Keratinocyte (primary cell): ENCODE data around the gene CDK14. TPM values are rescaled to one million over a fixed set of nuclear protein-coding genes. Genes with fewer than 3 reads are reported as not detected.

ENCODE experiments used
- DNase-seq: peaks from one replicate; pipeline ENCODE4 v3.0.0-alpha.2; 2011; ENCODE audit warnings: low read depth, missing footprints, low spot score
- FAIRE-seq: peaks from 2 replicates; lab custom pipeline; 2011; peaks lifted over from hg19 to GRCh38; lab: Jason Lieb, UNC
- H2AFZ ChIP-seq: 2 replicates; pipeline ENCODE4 v1.6.0; 2012; ENCODE audit warnings: low read length, control low read depth, inconsistent platforms; ENCODE audit not compliant: control insufficient read depth
- H3K27ac ChIP-seq: 2 replicates; pipeline ENCODE4 v1.5.1; 2011; ENCODE audit warnings: low read length; ENCODE audit not compliant: control insufficient read depth, insufficient read depth
- H3K27me3 ChIP-seq: 3 replicates; pipeline ENCODE4 v1.6.0; 2011; ENCODE audit warnings: low read length; ENCODE audit not compliant: control insufficient read depth, insufficient read depth; ENCODE audit errors: extremely low read depth
- H3K36me3 ChIP-seq, 2 experiments: 2 replicates in 1 of 2; 3 replicates in 1 of 2; pipeline ENCODE4 v1.5.1; 2011; ENCODE audit warnings: low read length in 2 of 2, mild to moderate bottlenecking in 1 of 2; ENCODE audit not compliant: control insufficient read depth in 2 of 2, insufficient read depth in 2 of 2; ENCODE audit errors: extremely low read depth in 1 of 2
- H3K4me1 ChIP-seq: 3 replicates; pipeline ENCODE4 v1.5.1; 2011; ENCODE audit warnings: low read length; ENCODE audit not compliant: control insufficient read depth, insufficient read depth; ENCODE audit errors: extremely low read depth
- H3K4me2 ChIP-seq: 3 replicates; pipeline ENCODE4 v1.6.0; 2011; ENCODE audit warnings: low read depth, low read length; ENCODE audit not compliant: control insufficient read depth, insufficient read depth; ENCODE audit errors: extremely low read depth
- H3K4me3 ChIP-seq, 3 experiments: fragments of 200-600 bp in 1 of 3; sonication (generic) in 1 of 3; 2 replicates in 2 of 3; 3 replicates in 1 of 3; pipeline ENCODE4 v1.5.1; 2011 to 2016; ENCODE audit warnings: low read length in 3 of 3, mild to moderate bottlenecking in 3 of 3, control low read depth in 2 of 3, inconsistent platforms in 1 of 3, low read depth in 1 of 3, mixed read lengths in 1 of 3, mixed run types in 1 of 3, moderate library complexity in 1 of 3; ENCODE audit not compliant: control insufficient read depth in 2 of 3, insufficient read depth in 2 of 3; ENCODE audit errors: extremely low read depth in 1 of 3
- H3K79me2 ChIP-seq: 2 replicates; pipeline ENCODE4 v1.6.0; 2012; ENCODE audit warnings: low read length; ENCODE audit not compliant: control insufficient read depth, insufficient read depth
- H3K9ac ChIP-seq: 3 replicates; pipeline ENCODE4 v1.6.0; 2011; ENCODE audit warnings: low read length; ENCODE audit not compliant: control insufficient read depth, insufficient read depth; ENCODE audit errors: extremely low read depth
- H3K9me1 ChIP-seq: 3 replicates; pipeline ENCODE4 v1.6.0; 2011; ENCODE audit warnings: low read length; ENCODE audit not compliant: control insufficient read depth, insufficient read depth; ENCODE audit errors: extremely low read depth
- H3K9me3 ChIP-seq: 2 replicates; pipeline ENCODE4 v1.5.1; 2012; ENCODE audit warnings: low read depth, low read length; ENCODE audit not compliant: control insufficient read depth
- H4K20me1 ChIP-seq: 3 replicates; pipeline ENCODE4 v1.6.0; 2011; ENCODE audit warnings: low read length; ENCODE audit not compliant: control insufficient read depth, insufficient read depth; ENCODE audit errors: extremely low read depth
- EZH2 ChIP-seq: IDR thresholded peaks from one replicate; pipeline ENCODE4 v1.6.1; 2012; ENCODE audit warnings: inconsistent platforms, mild to moderate bottlenecking, low read length, moderate library complexity
- dilution Hi-C: fragments of 300-500 bp; cut with MboI; formaldehyde crosslinking; loops from one replicate; pipeline ENCODE4 v1.7.0; 2020; ENCODE audit warnings: low sequenced_read_pairs; ENCODE audit not compliant: extremely low pct_ligation_motif_present
- polyA plus RNA-seq, 5 experiments: library from polyadenylated mRNA; depleted of rRNA in 3 of 5; stranded (reverse) in 3 of 5; stranded (forward) in 1 of 5; unstranded in 1 of 5; fragments of >200 nt; gene quantifications; 1 replicate in 1 of 5; 2 replicates in 3 of 5; 3 replicates in 1 of 5; pipeline versions ENCODE4 v1.2.1 to v1.2.3, GENCODE V29; 2011 to 2012; ENCODE audit warnings: missing spikeins in 2 of 5, low read depth in 1 of 5, low replicate concordance in 1 of 5
- TF ChIP-seq, protein P1 (sequence below), 3 experiments: IDR thresholded peaks in 1 of 3; conservative IDR thresholded peaks in 1 of 3; optimal IDR thresholded peaks in 1 of 3; 2 replicates in 2 of 3; 3 replicates in 1 of 3; pipeline versions ENCODE3 to v1.5.1; 2011; ENCODE audit warnings: low read length in 3 of 3, mild to moderate bottlenecking in 3 of 3, moderate library complexity in 2 of 3, control low read depth in 1 of 3, inconsistent platforms in 1 of 3; ENCODE audit not compliant: insufficient read depth in 2 of 3; ENCODE audit errors: extremely low read depth in 1 of 3

The CDK14 gene
- polyA plus RNA-seq, 1 donor (not counting 4 experiments of a cell fraction or from before 2014, with no cell fraction given) = 4.0 TPM

DNA sequence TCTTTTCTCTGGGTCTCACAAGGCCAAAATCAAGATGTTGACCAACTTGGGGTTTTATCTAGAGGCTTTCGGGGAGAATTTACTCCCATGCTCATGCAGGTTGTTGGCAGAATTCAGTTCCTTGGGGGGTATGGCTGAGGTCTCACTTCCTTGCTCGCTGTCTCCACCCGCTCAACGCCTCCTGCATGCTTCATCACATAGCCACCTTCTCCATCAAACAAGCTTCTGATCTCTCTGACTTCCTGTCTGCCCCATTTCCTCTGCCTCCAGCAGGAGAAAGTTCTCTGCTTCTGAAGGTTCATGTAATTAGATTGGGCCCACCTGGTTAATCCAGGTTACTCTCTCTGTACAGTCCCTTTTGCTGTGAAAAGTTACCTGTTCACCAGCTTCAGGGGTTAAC lies 489.1 kb downstream of the CDK14 start:
- H3K27ac ChIP-seq = no peak overlapping the region
- DNase-seq (no peak), FAIRE-seq (no peak)
- dilution Hi-C loops = no loop called here
- H3K9me1 ChIP-seq = no peaks in the 10 kb centered on the region
- no peak overlapping the region for H3K4me2 ChIP-seq
- no peak overlapping the region for H3K9ac ChIP-seq
- H3K4me3 ChIP-seq = no peak overlapping the region
- H2AFZ ChIP-seq = no peak overlapping the region
- no peaks in the 10 kb centered on the region for H3K36me3 ChIP-seq
- TF ChIP-seq, protein P1, sequence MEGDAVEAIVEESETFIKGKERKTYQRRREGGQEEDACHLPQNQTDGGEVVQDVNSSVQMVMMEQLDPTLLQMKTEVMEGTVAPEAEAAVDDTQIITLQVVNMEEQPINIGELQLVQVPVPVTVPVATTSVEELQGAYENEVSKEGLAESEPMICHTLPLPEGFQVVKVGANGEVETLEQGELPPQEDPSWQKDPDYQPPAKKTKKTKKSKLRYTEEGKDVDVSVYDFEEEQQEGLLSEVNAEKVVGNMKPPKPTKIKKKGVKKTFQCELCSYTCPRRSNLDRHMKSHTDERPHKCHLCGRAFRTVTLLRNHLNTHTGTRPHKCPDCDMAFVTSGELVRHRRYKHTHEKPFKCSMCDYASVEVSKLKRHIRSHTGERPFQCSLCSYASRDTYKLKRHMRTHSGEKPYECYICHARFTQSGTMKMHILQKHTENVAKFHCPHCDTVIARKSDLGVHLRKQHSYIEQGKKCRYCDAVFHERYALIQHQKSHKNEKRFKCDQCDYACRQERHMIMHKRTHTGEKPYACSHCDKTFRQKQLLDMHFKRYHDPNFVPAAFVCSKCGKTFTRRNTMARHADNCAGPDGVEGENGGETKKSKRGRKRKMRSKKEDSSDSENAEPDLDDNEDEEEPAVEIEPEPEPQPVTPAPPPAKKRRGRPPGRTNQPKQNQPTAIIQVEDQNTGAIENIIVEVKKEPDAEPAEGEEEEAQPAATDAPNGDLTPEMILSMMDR (optimal IDR thresholded peaks at IDR 0.05 in 1 of 3, IDR thresholded peaks at IDR 0.05 in 1 of 3, conservative IDR thresholded peaks at IDR 0.05 in 1 of 3; ENCODE audit: extremely low read depth in 1 of 3, insufficient read depth in 2 of 3, low read length in 3 of 3) = no peak
- TF ChIP-seq EZH2 = no peak
- H4K20me1 ChIP-seq = no peaks in the 10 kb centered on the region
- no peaks in the 10 kb centered on the region for H3K9me3 ChIP-seq
- no peaks in the 10 kb centered on the region for H3K27me3 ChIP-seq
- no peaks in the 10 kb centered on the region for H3K4me1 ChIP-seq
- H3K79me2 ChIP-seq = no peaks in the 10 kb centered on the region

DNA sequence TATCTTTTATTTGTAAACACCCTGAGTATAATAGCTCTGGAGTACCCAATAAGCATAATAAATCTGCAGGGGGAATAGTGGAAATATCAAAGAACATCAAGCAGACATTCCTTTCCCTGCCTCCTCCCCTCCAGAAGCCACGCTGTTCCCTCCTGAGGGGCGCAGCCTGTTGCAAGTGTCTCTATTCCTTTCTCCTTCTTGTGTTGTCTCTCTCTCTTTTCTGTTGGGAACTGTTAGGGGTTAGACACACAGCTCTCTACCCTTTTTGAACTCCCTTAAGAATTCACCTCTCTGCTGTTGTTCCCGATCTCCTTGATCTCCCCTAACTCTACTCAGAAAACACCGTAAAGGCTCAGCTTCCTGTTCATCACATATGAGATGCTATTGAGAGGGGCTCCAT lies 490.1 kb downstream of the CDK14 start:
- H2AFZ ChIP-seq = no peak overlapping the region

More for the DNA sequence above, 490.1 kb downstream of the CDK14 start:
- Histone ChIP-seq H3K4me2 (no peak overlapping the region), H3K9me1 (no peaks in the 10 kb centered on the region), H3K9ac (no peak overlapping the region), H3K4me1 (no peaks in the 10 kb centered on the region), H3K9me3 (no peaks in the 10 kb centered on the region), H3K27ac (no peak overlapping the region), H3K4me3 (no peak overlapping the region), H3K36me3 (no peaks in the 10 kb centered on the region), H3K27me3 (no peaks in the 10 kb centered on the region), H3K79me2 (no peaks in the 10 kb centered on the region), H4K20me1 (no peaks in the 10 kb centered on the region)
- TF ChIP-seq, protein P1 (optimal IDR thresholded peaks at IDR 0.05 in 1 of 3, IDR thresholded peaks at IDR 0.05 in 1 of 3, conservative IDR thresholded peaks at IDR 0.05 in 1 of 3; ENCODE audit: extremely low read depth in 1 of 3, insufficient read depth in 2 of 3, low read length in 3 of 3) = no peak
- TF ChIP-seq EZH2 = no peak
- dilution Hi-C loops = no loop called here
- no peak for DNase-seq
- FAIRE-seq = no peak
